Fibroblast of peridontal ligament (primary cell): ENCODE data around the gene UPK3B.
A peak's percentile ranks its signal among the peaks of the same experiment; 100 is the strongest.
"Not testable (repeated sequence)": the region's sequence is repeated elsewhere in the genome, so short reads cannot be mapped to it uniquely, and the experiment has no call there.

Experiments
- DNase-seq: peaks from one replicate; pipeline ENCODE4 v3.0.0-alpha.2; 2010; ENCODE audit errors: extremely low read depth

Gene UPK3B

DNA sequence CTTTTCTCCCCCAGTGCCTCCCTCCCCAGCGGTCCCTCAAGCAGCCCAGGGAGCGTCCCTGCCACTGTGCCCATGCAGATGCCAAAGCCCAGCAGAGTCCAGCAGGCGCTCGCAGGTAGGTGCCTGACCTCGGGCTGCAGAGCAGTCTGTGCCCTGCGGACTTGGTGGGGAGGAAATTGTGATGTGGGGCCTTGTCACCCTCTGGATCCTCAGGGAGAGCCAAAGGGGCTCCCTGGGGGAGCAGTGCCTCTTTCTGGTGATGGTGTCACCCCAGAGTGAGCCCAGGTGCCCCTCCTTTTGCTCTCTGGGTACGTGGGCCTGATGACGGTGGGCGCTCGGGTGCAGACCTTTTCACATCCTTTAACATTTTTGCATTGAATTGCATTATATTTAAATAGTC, 18.2 kb upstream of the UPK3B start:
- not testable (repeated sequence) for DNase-seq

DNA sequence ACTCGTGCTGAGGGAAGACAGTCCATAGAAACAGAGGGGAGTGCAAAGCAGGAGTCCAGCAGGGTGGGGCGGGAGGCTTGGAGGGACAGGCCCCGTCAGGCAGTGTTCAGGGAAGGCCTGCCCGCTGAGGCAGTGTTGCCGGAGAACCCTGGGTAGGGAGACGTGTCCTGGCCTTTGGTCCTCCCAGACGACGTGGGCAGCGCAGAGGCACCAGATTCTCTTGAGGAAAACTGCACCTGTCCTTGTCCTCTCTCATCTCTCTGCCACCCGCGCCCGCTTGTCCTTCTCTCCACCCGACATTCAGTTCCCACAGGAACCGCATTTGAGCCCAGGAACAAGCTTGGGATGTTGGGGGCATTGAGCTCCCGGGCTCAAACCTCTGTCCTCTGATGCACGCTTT, 14.6 kb upstream of the UPK3B start:
- not testable (repeated sequence) for DNase-seq

DNA sequence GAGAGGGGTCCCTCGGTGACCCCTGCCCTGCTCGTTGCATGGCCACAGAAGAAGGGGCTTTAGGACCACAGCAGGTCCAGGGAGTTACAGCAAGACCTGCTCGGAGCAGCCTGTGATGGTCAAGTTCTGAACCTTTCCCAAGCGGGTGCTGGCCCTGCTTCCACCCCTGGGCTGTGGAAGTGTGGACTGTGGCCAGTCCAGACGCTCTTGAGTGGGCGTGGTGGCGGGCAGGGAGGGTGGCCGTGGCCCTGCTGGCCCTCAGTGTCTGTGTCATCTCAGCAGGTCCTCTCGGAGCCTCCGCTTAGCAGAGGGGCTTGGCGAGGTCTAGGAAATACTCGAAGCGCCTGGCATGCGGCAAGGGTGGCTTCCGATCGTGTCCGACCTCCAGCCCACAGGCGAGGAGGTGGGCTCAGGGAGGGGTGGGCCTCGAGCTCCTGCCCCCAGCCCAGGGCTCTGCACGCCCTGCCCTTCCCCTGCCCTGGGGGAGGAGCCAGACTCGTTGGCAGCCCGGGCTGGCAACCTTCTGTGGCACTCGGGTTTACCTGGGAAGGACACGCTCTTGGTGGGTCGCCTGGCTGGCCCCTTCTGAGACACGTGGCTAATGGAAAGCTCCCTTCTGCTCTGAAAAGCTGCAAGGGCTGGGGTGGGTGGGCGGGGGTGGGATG, 12.3 kb upstream of the UPK3B start:
- not testable (repeated sequence) for DNase-seq

DNA sequence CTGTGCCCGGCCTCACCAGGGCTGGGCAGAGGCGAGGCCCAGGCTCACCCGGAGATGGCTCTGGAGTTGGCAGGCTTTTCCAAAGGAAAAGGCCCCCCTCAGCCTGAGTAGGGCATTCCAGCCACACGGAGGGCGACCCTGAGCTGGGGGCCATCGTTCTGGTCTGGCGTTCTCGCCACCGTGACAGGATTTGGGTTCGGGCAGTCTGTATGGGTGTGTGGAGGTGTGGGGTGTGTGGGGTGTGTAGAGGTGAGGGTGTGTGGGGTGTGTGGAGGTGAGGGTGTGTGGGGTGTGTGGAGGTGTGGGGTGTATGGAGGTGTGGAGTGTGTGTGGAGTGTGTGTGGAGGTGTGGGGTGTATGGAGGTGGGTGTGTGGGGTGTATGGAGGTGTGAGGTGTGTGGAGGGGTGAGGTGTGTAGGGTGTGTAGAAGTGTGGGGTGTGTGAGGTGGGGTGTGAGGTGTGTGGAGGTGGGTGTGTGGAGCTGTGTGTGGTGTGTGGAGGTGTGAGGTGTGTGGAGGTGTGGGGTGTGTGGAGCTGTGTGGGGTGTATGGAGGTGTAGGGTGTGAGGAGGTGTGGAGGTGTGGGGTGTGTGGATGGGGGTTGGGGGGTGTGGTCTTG, 11.7 kb upstream of the UPK3B start:
- DNase-seq: not testable (repeated sequence)

DNA sequence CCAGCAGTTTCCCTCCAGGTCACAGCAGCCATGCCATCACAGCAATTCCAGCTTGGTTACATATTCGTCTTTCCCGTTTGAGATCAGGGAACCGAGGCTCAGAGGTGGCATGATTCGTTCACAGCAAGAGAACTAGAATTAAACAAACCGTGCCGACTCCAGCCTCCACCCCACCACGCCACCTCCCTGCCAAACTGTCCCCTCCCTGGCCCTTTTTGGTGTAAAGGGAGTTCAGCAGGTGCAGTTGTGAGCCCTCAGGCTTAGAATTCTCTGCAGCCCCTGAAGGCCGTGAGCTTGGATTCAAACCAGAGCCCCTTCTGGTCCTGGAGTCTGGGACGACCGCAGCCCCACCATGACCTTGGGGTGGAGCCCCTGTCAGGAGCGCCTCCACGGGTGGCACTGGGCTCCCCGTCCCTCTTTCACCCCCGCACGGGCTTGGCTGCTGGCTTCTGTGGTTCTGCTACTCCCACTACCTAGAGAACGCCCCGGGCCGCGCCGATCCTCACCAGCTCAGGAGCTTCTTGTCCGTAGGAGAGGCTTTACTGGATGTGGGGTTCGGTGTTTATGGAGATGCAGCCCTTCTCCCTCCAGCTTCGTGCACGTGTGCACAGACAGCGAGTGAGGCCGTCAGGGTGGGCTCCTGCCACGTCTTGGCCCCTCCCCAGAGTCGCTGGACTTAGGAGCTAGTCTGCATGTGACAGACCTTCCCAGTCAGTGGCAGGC, 11.0 kb upstream of the UPK3B start:
- not testable (repeated sequence) for DNase-seq

DNA sequence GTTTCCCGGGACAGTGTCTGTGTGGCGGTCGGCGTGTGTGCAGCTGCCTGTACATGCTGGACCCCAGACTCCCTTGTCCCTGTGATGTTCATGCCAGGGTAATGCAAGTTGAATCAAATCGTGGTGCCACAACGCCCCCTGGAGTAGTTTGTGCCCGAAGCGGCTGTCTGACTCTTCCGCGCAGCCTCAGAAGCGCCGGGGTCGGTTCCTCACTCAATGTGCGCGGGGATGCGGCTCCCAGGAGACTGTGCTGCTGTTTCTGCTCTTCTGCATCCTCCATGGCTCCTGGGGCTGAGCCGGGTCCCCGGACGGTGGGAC, 10.5 kb upstream of the UPK3B start:
- DNase-seq: not testable (repeated sequence)

DNA sequence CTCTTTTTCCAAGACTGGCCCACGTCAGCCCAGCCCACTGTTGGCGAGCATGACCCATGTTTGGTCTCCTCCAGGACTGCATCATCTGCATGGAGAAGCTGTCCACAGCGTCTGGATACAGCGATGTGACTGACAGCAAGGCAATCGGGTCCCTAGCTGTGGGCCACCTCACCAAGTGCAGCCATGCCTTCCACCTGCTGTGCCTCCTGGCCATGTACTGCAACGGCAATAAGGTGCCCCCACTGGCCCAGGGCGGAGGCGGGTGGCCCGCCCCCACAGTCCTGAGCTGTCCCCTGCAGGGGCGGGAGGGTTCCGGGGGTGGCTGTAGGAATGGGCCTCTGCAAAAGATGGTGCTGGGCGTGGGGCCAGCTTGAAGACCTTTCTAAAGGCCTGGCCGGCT, 8.1 kb upstream of the UPK3B start:
- not testable (repeated sequence) for DNase-seq

DNA sequence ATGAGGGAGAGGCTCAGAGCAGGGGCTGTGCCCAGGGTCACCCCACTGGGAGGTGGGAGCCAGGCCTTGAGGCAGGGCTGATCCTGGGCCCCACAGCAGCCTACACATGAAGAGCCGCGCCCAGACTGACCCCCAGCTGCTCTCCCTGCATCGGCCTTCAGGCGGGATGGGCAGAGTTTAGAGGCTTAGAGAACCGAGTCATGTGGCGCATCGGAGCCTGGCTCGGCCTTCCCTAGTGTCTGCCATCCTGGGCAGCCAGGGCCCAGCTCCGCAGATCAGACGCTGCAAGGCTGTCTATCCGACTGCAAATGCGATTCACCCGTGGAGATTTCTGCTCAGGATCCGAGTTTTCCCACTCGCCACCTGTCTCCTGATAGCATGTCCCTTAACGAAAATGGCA, 7.5 kb upstream of the UPK3B start:
- not testable (repeated sequence) for DNase-seq

DNA sequence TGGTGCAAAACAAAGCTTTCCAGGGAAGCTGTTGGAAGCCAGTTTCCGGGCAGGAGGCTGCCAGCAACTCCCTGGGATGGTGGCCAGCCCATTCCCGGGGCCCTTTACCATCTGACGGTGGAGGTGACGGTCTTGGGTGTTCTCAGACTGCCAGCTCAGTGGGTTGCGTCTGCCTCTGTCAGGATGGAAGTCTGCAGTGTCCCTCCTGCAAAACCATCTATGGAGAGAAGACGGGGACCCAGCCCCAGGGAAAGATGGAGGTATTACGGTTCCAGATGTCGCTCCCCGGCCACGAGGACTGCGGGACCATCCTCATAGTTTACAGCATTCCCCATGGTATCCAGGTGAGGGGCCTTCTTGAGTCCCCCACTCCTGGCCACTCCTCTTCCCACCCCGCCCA, 7.1 kb upstream of the UPK3B start:
- not testable (repeated sequence) for DNase-seq

DNA sequence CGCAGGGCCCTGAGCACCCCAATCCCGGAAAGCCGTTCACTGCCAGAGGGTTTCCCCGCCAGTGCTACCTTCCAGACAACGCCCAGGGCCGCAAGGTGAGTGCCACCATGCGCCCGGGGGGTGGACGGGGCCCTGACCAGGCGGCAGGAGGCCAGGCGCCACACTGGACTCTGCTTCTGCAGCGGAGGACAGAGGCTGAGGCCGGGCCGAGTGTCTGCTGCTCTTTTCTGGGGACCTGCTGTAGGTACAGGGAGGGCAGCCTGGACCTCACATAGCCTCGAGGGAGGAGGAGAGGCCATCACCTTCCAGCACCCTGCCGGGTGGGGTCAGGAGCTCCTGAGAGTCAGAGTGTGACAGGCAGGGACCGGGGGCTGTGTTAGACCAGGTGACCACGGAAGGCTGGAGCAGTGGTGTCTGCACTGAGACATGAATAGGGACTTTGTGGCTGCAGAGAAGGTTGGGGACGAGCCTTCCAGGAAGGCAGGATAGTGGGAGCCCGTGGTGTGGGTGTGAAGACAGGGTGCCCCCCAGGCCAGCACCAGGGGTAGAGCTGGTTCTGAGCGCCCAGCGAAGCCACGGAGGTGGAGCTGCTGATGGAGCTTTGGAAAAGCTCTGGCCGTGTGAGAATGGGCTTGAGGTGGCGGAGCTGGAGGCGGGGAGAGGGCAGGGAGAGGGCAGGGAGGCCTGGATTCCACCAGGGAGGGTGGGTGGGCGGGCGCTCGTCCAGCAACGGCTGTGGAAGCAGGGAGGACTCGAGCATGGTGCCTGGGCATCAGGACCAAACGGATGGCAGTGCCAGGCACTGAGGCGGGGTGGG, 5.8 kb upstream of the UPK3B start:
- not testable (repeated sequence) for DNase-seq

DNA sequence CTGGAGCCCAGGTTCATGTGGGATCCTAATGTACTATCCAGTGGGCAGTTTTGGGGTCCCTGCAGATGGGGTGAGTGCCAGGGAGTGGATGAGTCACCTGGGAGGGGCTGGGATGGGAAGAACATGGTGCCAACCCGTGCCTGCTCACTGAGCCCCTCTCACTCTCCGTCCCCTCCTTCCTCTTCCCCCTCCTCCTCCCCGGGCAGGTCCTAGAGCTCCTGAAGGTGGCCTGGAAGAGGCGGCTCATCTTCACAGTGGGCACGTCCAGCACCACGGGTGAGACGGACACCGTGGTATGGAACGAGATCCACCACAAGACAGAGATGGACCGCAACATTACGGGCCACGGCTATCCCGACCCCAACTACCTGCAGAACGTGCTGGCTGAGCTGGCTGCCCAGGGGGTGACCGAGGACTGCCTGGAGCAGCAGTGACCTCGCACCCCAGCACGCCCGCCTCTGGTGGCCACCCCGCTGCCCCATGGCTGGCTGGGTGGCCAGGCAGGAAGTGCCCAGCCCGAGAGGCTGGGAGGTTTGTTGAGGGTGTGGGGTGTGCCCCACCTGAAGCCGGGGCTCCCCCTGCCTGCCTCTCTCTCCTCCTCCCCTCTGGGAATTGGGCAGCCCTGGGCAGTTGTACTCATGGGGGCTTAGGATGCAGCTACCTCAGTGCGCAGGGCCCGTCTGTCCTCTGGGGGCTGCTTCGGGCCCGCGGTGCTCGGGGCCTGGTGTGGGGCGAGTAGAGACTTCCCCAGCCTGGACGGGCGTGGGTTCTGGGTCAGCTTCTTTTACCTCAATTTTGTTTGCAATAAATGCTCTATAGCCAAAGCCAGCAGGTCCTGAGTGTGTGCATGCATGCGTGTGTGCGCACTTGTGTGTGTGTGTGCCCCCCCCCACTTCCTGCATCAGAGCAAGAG, 4.9 kb upstream of the UPK3B start:
- DNase-seq: no peak

DNA sequence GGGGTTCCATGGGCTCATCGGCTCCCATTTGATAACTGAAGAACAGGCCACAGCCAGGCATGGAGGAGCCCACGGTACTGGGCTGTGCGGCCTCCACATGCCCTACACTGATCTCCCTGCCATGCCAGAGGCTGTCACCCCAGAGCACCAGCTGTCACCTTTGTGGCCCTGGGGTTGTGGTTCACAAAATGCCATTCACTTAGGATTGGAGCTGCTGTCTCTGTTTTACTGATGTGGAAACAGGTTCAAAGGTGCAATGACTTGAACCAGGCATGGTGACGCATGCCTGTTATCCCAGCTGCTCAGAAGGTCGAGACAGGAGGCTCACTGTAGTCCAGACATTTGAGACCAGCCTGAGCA, 4.3 kb upstream of the UPK3B start:
- no peak for DNase-seq

DNA sequence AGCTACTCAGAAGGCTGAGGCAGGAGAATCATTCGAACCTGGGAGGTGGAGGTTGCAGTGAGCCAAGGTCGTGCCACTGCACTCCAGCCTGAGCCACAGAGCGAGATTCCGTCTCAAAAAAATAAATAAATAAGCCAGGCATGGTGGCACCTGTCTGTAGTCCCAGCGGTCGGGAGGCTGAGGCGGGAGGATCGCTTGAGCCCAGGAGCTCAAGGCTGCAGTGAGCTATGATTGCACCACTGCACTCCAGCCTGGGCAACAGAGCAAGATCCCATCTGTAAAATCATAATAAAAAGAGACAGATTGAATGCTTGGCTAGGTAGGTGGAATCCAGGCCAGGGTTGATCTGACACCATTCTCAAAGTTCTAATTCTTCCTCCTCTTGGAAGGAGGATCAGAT, 3.7 kb upstream of the UPK3B start:
- DNase-seq: not testable (repeated sequence)

DNA sequence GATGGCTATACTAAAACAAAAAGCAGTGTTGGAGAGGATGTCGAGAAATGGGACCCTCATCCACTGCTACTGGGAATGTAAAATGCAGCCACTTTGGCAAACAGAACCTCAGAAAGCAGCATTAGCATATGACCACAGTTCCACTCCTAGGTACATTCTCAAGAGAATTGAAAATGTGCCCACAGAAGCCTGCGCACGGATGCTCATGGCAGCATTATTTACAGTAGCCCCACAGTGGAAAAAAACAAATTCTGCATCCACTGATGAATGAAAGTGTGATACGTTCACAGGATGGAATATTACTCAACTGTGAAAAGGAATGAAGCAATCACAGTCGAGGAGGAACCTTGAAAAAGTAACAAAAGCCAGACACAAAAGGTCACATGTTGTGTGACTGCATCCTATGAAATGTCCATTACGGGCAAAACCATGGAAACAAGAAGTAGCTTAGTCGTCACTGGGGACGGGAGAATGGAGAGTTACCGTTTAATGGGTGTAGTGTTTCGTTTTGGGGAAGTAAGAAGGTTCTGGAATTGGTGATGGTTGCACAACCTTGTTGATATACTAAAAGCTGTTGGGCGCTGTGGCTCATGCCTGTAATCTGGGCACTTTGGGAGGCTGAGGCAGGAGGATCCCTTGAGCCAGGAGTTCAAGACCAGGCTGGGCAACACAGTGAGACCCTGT, 2.5 kb upstream of the UPK3B start:
- DNase-seq: peak; percentile 5

DNA sequence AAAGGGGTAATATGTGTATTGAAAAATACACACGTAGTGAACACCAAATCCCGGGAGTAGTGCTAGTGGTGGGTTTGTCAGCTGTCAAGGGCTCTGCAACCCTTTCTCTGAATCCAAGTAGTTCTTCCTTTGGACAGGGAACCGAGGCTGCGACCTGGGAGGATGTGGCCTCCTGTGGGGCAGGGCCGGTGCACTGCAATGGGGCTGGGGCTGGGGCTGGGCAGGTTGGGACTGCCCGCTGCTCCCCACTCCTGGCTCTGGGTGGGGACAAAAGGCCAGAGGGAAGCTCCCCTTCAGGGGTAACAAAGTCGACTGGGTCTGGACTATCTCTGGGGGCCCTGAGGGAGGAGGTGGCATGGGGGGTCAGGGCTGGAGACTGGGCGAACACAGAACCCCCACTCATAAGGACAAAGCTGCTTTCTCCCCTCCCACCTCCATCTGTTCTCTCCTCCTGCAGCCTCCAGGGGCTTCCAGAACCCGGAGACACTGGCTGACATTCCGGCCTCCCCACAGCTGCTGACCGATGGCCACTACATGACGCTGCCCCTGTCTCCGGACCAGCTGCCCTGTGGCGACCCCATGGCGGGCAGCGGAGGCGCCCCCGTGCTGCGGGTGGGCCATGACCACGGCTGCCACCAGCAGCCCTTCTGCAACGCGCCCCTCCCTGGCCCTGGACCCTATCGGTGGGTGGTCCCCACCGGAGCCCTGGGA, 1.0 kb downstream of the UPK3B start:
- not testable (repeated sequence) for DNase-seq

DNA sequence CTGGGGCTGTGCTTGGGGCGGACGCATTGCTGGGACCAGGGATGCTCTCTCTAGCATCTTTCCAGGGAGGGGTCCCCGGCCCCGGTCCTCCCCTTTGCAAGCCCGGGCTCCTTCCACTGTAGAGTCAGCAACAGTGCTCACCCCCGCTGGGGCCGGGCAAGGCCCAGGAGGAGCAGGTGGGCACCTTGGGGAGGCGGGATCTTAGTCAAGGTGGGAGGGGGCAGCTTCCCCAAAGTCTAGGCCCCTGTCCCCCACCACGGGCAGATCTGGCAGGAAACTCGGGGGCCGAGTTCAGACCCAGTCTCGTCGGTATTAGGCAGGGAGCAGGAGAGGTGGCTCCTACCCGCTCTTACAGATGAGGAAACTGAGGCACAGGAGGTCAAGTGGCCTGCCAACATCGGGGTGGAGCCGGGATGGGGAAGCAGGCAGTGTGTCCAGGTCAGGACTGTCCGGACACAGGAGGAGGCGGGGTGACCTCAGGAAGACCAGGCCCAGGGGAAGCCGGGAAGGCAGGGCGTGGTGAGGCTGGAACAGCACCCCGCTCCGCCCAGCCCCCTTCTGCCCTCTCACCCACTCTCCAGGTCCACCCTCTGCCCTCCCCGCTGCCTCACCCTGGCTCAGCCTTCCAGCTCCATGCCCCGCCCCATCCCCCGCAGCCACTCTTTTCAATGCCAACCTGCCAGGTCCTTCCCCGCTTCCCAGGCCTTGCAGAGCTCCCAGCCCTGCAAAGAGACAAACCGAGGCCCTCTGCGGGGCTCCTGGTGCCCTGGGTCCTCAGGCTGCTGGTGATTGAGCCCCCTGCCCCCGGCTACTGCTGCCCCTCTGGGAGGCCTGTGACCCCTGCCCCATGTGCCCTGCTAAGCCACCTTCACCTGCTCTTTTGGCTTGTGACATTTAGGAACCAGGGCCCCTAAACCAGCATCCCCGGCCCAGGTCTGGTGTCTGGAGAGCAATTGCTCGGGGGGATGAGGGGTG, 1.8 kb downstream of the UPK3B start:
- DNase-seq: not testable (repeated sequence)

DNA sequence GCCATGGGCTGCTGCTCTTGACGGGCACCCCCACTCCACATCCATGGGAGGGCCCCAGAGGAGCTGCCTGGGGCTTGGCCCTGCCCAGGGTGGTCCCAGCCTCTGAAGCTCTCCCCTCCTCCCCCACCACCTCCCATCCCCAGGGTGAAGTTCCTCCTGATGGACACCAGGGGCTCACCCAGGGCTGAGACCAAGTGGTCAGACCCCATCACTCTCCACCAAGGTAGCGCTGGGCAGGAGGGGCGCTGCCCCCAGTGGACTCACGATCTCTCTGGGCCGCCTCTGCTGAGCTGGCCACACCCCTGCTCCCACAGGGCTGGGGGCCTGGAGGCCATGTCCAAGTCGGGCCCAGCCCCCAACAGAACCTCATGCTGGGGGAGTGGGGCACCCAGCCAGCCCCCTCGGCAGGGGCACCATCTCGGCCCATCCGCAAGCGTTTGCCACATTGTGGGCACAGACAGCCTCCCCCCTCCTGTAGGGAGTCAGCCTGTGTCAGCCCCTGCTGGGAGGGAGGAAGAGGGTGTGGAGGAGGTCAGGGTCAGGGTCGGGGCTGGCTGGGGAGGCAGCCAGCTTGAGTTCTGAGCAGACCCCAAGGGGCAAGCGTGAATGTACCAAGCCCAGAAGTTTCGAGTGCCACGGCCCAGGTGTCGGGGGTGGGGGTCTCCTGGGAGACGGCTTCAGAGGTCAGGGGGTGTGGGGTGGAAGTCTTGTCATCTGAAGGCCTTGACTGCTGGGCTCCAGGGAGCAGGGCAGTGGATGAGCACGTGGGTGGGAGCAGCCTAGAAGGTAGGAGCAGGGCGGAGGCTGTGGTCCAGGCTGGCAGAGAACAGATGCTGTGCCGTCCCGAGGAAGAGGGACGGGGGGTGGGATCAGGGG, 2.8 kb downstream of the UPK3B start:
- DNase-seq: no peak
